Measurements from ENCODE around the gene DGLUCY. TPM values are rescaled to one million over a fixed set of nuclear protein-coding genes. Genes with fewer than 3 reads are reported as not detected.

The DGLUCY gene
- total RNA-seq, 2 experiments from 2014 or later: 39.5 to 49.2 TPM

GRCh38 chr14:91125801-91126200, 11.9 kb downstream of the DGLUCY start:
- H3K27me3 Mint-ChIP-seq (ENCODE audit: low read depth): no peaks in the 10 kb centered on the region
- no peak for DNase-seq
- CTCF ChIA-PET: no interaction called here
- peaks cover 24% of the 10 kb centered on the region for H3K36me3 Mint-ChIP-seq (ENCODE audit: low read depth)
- intact Hi-C loops (cut with micrococcal nuclease): no loop called here
- H3K4me3 Mint-ChIP-seq: no peak overlapping the region
- H3K27ac Mint-ChIP-seq: no peak overlapping the region
- H3K4me1 Mint-ChIP-seq (ENCODE audit: low read depth): peaks cover 20% of the 10 kb centered on the region
- H3K9me3 Mint-ChIP-seq: no peaks in the 10 kb centered on the region

GRCh38 chr14:91126761-91127160, 12.9 kb downstream of the DGLUCY start:
- Mint-ChIP-seq H3K27me3 (ENCODE audit: low read depth) (no peaks in the 10 kb centered on the region), H3K4me3 (no peak overlapping the region), H3K4me1 (ENCODE audit: low read depth) (peaks cover 16% of the 10 kb centered on the region), H3K9me3 (no peaks in the 10 kb centered on the region), H3K36me3 (ENCODE audit: low read depth) (peaks cover 28% of the 10 kb centered on the region), H3K27ac (no peak overlapping the region)
- CTCF ChIA-PET: interaction anchor here (0.6 to 0.8 kb wide), 2 partner anchors 15 to 19 kb away, joined by 3 to 5 read pairs; no protein-coding TSS in a partner anchor
- DNase-seq: no peak
- intact Hi-C loops (cut with micrococcal nuclease): no loop called here

- no peak for DNase-seq
- peaks cover 28% of the 10 kb centered on the region for H3K36me3 Mint-ChIP-seq (ENCODE audit: low read depth)
- H3K4me3 Mint-ChIP-seq: no peak overlapping the region
- H3K27ac Mint-ChIP-seq: no peak overlapping the region
- CTCF ChIA-PET: interaction anchor here (1.0 to 1.2 kb wide), 2 partner anchors 50 to 91 kb away, joined by 3 to 4 read pairs; no protein-coding TSS in a partner anchor
- H3K27me3 Mint-ChIP-seq (ENCODE audit: low read depth): no peaks in the 10 kb centered on the region
- intact Hi-C loops (cut with micrococcal nuclease): no loop called here
- no peaks in the 10 kb centered on the region for H3K9me3 Mint-ChIP-seq
- peaks cover 16% of the 10 kb centered on the region for H3K4me1 Mint-ChIP-seq (ENCODE audit: low read depth)
Observed at GRCh38 chr14:91127401-91127801, 13.5 kb downstream of the DGLUCY start.

GRCh38 chr14:91127924-91128323, 14.1 kb downstream of the DGLUCY start:
- CTCF ChIA-PET: interaction anchor here (1.0 to 1.2 kb wide), 2 partner anchors 49 to 92 kb away, joined by 3 to 4 read pairs; no protein-coding TSS in a partner anchor
- DNase-seq: no peak
- peaks cover 31% of the 10 kb centered on the region for H3K36me3 Mint-ChIP-seq (ENCODE audit: low read depth)
- no peaks in the 10 kb centered on the region for H3K9me3 Mint-ChIP-seq
- H3K4me1 Mint-ChIP-seq (ENCODE audit: low read depth): peaks cover 16% of the 10 kb centered on the region
- intact Hi-C loops (cut with micrococcal nuclease): no loop called here
- H3K4me3 Mint-ChIP-seq: no peak overlapping the region
- H3K27ac Mint-ChIP-seq: no peak overlapping the region
- no peaks in the 10 kb centered on the region for H3K27me3 Mint-ChIP-seq (ENCODE audit: low read depth)

- H3K27me3 Mint-ChIP-seq (ENCODE audit: low read depth): no peaks in the 10 kb centered on the region
- peaks cover 14% of the 10 kb centered on the region for H3K4me1 Mint-ChIP-seq (ENCODE audit: low read depth)
- H3K4me3 Mint-ChIP-seq: no peak overlapping the region
- H3K27ac Mint-ChIP-seq: no peak overlapping the region
- no peak for DNase-seq
- CTCF ChIA-PET: no interaction called here
- intact Hi-C loops (cut with micrococcal nuclease): no loop called here
- no peaks in the 10 kb centered on the region for H3K9me3 Mint-ChIP-seq
- peaks cover 34% of the 10 kb centered on the region for H3K36me3 Mint-ChIP-seq (ENCODE audit: low read depth)
Observed at GRCh38 chr14:91128699-91129098, 14.8 kb downstream of the DGLUCY start.

GRCh38 chr14:91129261-91129660, 15.4 kb downstream of the DGLUCY start:
- Mint-ChIP-seq H3K27me3 (ENCODE audit: low read depth) (no peaks in the 10 kb centered on the region), H3K27ac (no peak overlapping the region), H3K9me3 (no peaks in the 10 kb centered on the region), H3K36me3 (ENCODE audit: low read depth) (peaks cover 32% of the 10 kb centered on the region), H3K4me1 (ENCODE audit: low read depth) (peaks cover 10% of the 10 kb centered on the region), H3K4me3 (no peak overlapping the region)
- intact Hi-C loops (cut with micrococcal nuclease): no loop called here
- DNase-seq: no peak
- CTCF ChIA-PET: no interaction called here

GRCh38 chr14:91135039-91135438, 21.2 kb downstream of the DGLUCY start:
- Mint-ChIP-seq H3K4me1 (ENCODE audit: low read depth) (peaks cover 19% of the 10 kb centered on the region), H3K27me3 (ENCODE audit: low read depth) (no peaks in the 10 kb centered on the region), H3K36me3 (ENCODE audit: low read depth) (peaks cover 13% of the 10 kb centered on the region), H3K9me3 (no peaks in the 10 kb centered on the region), H3K27ac (no peak overlapping the region), H3K4me3 (no peak overlapping the region)
- CTCF ChIA-PET: interaction anchor here (0.9 kb wide), 1 partner anchor 19 kb away, joined by 4 read pairs; no protein-coding TSS in a partner anchor
- DNase-seq: no peak
- intact Hi-C loops (cut with micrococcal nuclease): no loop called here

- Mint-ChIP-seq H3K27me3 (ENCODE audit: low read depth) (no peaks in the 10 kb centered on the region), H3K27ac (peak overlapping the region; percentile 59), H3K4me1 (ENCODE audit: low read depth) (peaks cover 43% of the 10 kb centered on the region), H3K4me3 (no peak overlapping the region), H3K36me3 (ENCODE audit: low read depth) (peaks cover 4% of the 10 kb centered on the region), H3K9me3 (no peaks in the 10 kb centered on the region)
- intact Hi-C loops (cut with micrococcal nuclease): loop anchor here (1.0 kb wide), 3 partner anchors 24 to 78 kb away; partner anchors contain the start of genes DGLUCY and RPS6KA5
- DNase-seq: peak; percentile 80
- CTCF ChIA-PET: interaction anchor here (0.6 to 4.6 kb wide), 16 partner anchors 8 to 239 kb away, joined by 3 to 30 read pairs (median 3); no protein-coding TSS in a partner anchor
Observed at GRCh38 chr14:91138511-91139359, 24.9 kb downstream of the DGLUCY start.

GRCh38 chr14:91139776-91140175, 25.9 kb downstream of the DGLUCY start:
- H3K9me3 Mint-ChIP-seq: no peaks in the 10 kb centered on the region
- H3K27me3 Mint-ChIP-seq (ENCODE audit: low read depth): no peaks in the 10 kb centered on the region
- no peak for DNase-seq
- H3K36me3 Mint-ChIP-seq (ENCODE audit: low read depth): peaks cover 4% of the 10 kb centered on the region
- H3K4me1 Mint-ChIP-seq (ENCODE audit: low read depth): peaks cover 51% of the 10 kb centered on the region
- no peak overlapping the region for H3K27ac Mint-ChIP-seq
- H3K4me3 Mint-ChIP-seq: no peak overlapping the region
- CTCF ChIA-PET: interaction anchor here (1.0 to 4.6 kb wide), 10 partner anchors 9 to 240 kb away, joined by 3 to 30 read pairs (median 4); no protein-coding TSS in a partner anchor
- intact Hi-C loops (cut with micrococcal nuclease): loop anchor here (1.0 kb wide), 2 partner anchors 169 to 236 kb away; no protein-coding TSS in a partner anchor

GRCh38 chr14:91140672-91141071, 26.8 kb downstream of the DGLUCY start:
- Mint-ChIP-seq H3K27me3 (ENCODE audit: low read depth) (no peaks in the 10 kb centered on the region), H3K4me1 (ENCODE audit: low read depth) (peaks cover 52% of the 10 kb centered on the region), H3K36me3 (ENCODE audit: low read depth) (peaks cover 9% of the 10 kb centered on the region), H3K27ac (no peak overlapping the region), H3K4me3 (no peak overlapping the region), H3K9me3 (no peaks in the 10 kb centered on the region)
- intact Hi-C loops (cut with micrococcal nuclease): loop anchor here (1.0 kb wide), 2 partner anchors 170 to 237 kb away; no protein-coding TSS in a partner anchor
- peak; percentile 53 for DNase-seq
- CTCF ChIA-PET: interaction anchor here (1.0 to 4.6 kb wide), 3 partner anchors 22 to 238 kb away, joined by 3 to 30 read pairs (median 11); no protein-coding TSS in a partner anchor

- peaks cover 11% of the 10 kb centered on the region for H3K36me3 Mint-ChIP-seq (ENCODE audit: low read depth)
- DNase-seq: peak; percentile 45
- no peaks in the 10 kb centered on the region for H3K9me3 Mint-ChIP-seq
- H3K27ac Mint-ChIP-seq: peak overlapping the region; percentile 56
- no peak overlapping the region for H3K4me3 Mint-ChIP-seq
- H3K4me1 Mint-ChIP-seq (ENCODE audit: low read depth): peaks cover 52% of the 10 kb centered on the region
- intact Hi-C loops (cut with micrococcal nuclease): loop anchor here (1.0 kb wide), 1 partner anchor 28 kb away; the partner anchor contains the start of gene DGLUCY
- CTCF ChIA-PET: interaction anchor here (0.6 to 4.6 kb wide), 4 partner anchors 11 to 384 kb away, joined by 3 to 30 read pairs (median 4); no protein-coding TSS in a partner anchor
- no peaks in the 10 kb centered on the region for H3K27me3 Mint-ChIP-seq (ENCODE audit: low read depth)
Observed at GRCh38 chr14:91142214-91142668, 28.4 kb downstream of the DGLUCY start.

- peaks cover 44% of the 10 kb centered on the region for H3K4me1 Mint-ChIP-seq (ENCODE audit: low read depth)
- peaks cover 13% of the 10 kb centered on the region for H3K36me3 Mint-ChIP-seq (ENCODE audit: low read depth)
- H3K27me3 Mint-ChIP-seq (ENCODE audit: low read depth): no peaks in the 10 kb centered on the region
- intact Hi-C loops (cut with micrococcal nuclease): no loop called here
- DNase-seq: no peak
- H3K9me3 Mint-ChIP-seq: no peaks in the 10 kb centered on the region
- H3K27ac Mint-ChIP-seq: no peak overlapping the region
- no peak overlapping the region for H3K4me3 Mint-ChIP-seq
- CTCF ChIA-PET: no interaction called here
Observed at GRCh38 chr14:91143862-91144261, 30.0 kb downstream of the DGLUCY start.
